ENCODE results near the gene ISM2.

Gene ISM2

GRCh38 chr14:77475432-77476115 is 23.0 kb downstream of the ISM2 start:
- Histone ChIP-seq H3K79me2 (ENCODE audit: low read length) (no peaks in the 10 kb centered on the region), H3K27me3 (ENCODE audit: low read depth, low read length) (no peaks in the 10 kb centered on the region), H3K4me3 (ENCODE audit: low read length) (no peak overlapping the region), H3K36me3 (replicated peaks; ENCODE audit: low read depth, low read length) (no peaks in the 10 kb centered on the region), H4K20me1 (ENCODE audit: insufficient read depth, low read length) (no peaks in the 10 kb centered on the region), H3K4me2 (ENCODE audit: low read length) (no peak overlapping the region), H3K9me3 (ENCODE audit: insufficient read depth, low read length) (no peaks in the 10 kb centered on the region), H3K27ac (ENCODE audit: low read length) (no peak overlapping the region), H2AFZ (ENCODE audit: low read depth, low read length) (no peak overlapping the region), H3K4me1 (ENCODE audit: low read length) (peaks cover 11% of the 10 kb centered on the region), H3K9ac (ENCODE audit: low read length) (no peak overlapping the region)
- TF ChIP-seq CTCF (IDR thresholded peaks at IDR 0.05; ENCODE audit: low read depth, low read length): no peak
- TF ChIP-seq EZH2phosphoT487 (IDR thresholded peaks at IDR 0.05; ENCODE audit: low read depth): no peak

GRCh38 chr14:77474479-77475177 is 24.0 kb downstream of the ISM2 start:
- Histone ChIP-seq H3K79me2 (ENCODE audit: low read length) (no peaks in the 10 kb centered on the region), H3K36me3 (replicated peaks; ENCODE audit: low read depth, low read length) (peaks cover 2% of the 10 kb centered on the region), H3K27ac (ENCODE audit: low read length) (no peak overlapping the region), H3K4me2 (ENCODE audit: low read length) (no peak overlapping the region), H3K4me3 (ENCODE audit: low read length) (no peak overlapping the region), H3K9me3 (ENCODE audit: insufficient read depth, low read length) (no peaks in the 10 kb centered on the region), H3K27me3 (ENCODE audit: low read depth, low read length) (no peaks in the 10 kb centered on the region), H3K9ac (ENCODE audit: low read length) (no peak overlapping the region), H2AFZ (ENCODE audit: low read depth, low read length) (no peak overlapping the region), H4K20me1 (ENCODE audit: insufficient read depth, low read length) (no peaks in the 10 kb centered on the region), H3K4me1 (ENCODE audit: low read length) (peaks cover 11% of the 10 kb centered on the region)
- TF ChIP-seq CTCF (IDR thresholded peaks at IDR 0.05; ENCODE audit: low read depth, low read length) (no peak), EZH2phosphoT487 (IDR thresholded peaks at IDR 0.05; ENCODE audit: low read depth) (no peak)

- Histone ChIP-seq H3K9me3 (ENCODE audit: insufficient read depth, low read length) (no peaks in the 10 kb centered on the region), H3K9ac (ENCODE audit: low read length) (no peak overlapping the region), H3K4me3 (ENCODE audit: low read length) (no peak overlapping the region), H2AFZ (ENCODE audit: low read depth, low read length) (no peak overlapping the region), H4K20me1 (ENCODE audit: insufficient read depth, low read length) (no peaks in the 10 kb centered on the region), H3K4me1 (ENCODE audit: low read length) (peaks cover 8% of the 10 kb centered on the region), H3K4me2 (ENCODE audit: low read length) (no peak overlapping the region), H3K36me3 (replicated peaks; ENCODE audit: low read depth, low read length) (peaks cover 9% of the 10 kb centered on the region), H3K27ac (ENCODE audit: low read length) (no peak overlapping the region), H3K27me3 (ENCODE audit: low read depth, low read length) (no peaks in the 10 kb centered on the region), H3K79me2 (ENCODE audit: low read length) (no peaks in the 10 kb centered on the region)
- TF ChIP-seq CTCF (IDR thresholded peaks at IDR 0.05; ENCODE audit: low read depth, low read length) (no peak), EZH2phosphoT487 (IDR thresholded peaks at IDR 0.05; ENCODE audit: low read depth) (no peak)
Measured at GRCh38 chr14:77473921-77474320, 24.7 kb downstream of the ISM2 start.

GRCh38 chr14:77470224-77470870 is 28.3 kb downstream of the ISM2 start:
- TF ChIP-seq CTCF (IDR thresholded peaks at IDR 0.05; ENCODE audit: low read depth, low read length) (no peak), EZH2phosphoT487 (IDR thresholded peaks at IDR 0.05; ENCODE audit: low read depth) (no peak)
- Histone ChIP-seq H3K79me2 (ENCODE audit: low read length) (no peaks in the 10 kb centered on the region), H3K4me3 (ENCODE audit: low read length) (no peak overlapping the region), H3K4me2 (ENCODE audit: low read length) (no peak overlapping the region), H3K36me3 (replicated peaks; ENCODE audit: low read depth, low read length) (peaks cover 28% of the 10 kb centered on the region), H4K20me1 (ENCODE audit: insufficient read depth, low read length) (no peaks in the 10 kb centered on the region), H3K27me3 (ENCODE audit: low read depth, low read length) (no peaks in the 10 kb centered on the region), H3K9me3 (ENCODE audit: insufficient read depth, low read length) (no peaks in the 10 kb centered on the region), H2AFZ (ENCODE audit: low read depth, low read length) (no peak overlapping the region), H3K9ac (ENCODE audit: low read length) (no peak overlapping the region), H3K27ac (ENCODE audit: low read length) (no peak overlapping the region), H3K4me1 (ENCODE audit: low read length) (no peaks in the 10 kb centered on the region)
